Fibroblast of skin of back (primary cell): ENCODE data around the gene UQCC3.
"Not testable (repeated sequence)": the region's sequence is repeated elsewhere in the genome, so short reads cannot be mapped to it uniquely, and the experiment has no call there.

ENCODE experiments used
- DNase-seq: peaks from one replicate; pipeline ENCODE4 v3.0.0-alpha.2; 2013

UQCC3 gene

DNA sequence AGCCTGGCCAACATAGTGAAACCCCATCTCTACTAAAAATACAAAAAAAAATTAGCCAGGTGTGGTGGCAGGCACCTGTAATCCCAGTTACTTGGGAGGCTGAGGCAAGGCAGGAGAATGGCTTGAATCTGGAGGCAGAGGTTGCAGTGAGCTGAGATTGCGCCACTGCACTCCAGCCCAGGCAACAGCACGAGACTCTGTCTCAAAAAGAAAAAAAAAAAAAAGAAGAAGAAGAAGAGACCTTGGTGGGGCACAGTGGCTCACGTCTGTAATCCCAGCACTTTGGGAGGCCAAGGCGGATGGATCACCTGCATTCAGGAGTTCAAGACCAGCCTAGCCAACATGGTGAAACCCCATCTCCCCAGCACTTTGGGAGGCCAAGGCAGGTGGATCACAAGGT, 32.4 kb downstream of the UQCC3 start:
- not testable (repeated sequence) for DNase-seq

DNA sequence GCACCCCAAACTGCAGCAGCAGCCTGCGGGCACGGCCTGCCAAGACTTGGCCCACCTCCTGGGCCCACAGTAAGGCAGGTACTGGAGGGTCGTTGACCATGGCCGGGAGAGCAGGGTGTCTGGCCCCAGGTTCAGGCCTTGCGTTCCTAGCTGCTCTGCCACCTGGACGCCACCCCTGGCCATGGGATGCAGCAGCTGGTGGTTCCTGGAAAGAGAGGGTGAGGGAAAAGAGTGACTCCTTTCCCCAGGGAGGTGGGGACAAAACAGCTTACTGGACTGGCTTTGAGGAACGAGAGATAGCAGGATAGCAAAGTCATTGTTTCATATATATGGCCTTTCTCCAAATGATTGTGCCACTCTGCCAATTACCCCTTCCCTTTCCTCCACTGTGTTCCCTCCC, 33.9 kb downstream of the UQCC3 start:
- no peak for DNase-seq

DNA sequence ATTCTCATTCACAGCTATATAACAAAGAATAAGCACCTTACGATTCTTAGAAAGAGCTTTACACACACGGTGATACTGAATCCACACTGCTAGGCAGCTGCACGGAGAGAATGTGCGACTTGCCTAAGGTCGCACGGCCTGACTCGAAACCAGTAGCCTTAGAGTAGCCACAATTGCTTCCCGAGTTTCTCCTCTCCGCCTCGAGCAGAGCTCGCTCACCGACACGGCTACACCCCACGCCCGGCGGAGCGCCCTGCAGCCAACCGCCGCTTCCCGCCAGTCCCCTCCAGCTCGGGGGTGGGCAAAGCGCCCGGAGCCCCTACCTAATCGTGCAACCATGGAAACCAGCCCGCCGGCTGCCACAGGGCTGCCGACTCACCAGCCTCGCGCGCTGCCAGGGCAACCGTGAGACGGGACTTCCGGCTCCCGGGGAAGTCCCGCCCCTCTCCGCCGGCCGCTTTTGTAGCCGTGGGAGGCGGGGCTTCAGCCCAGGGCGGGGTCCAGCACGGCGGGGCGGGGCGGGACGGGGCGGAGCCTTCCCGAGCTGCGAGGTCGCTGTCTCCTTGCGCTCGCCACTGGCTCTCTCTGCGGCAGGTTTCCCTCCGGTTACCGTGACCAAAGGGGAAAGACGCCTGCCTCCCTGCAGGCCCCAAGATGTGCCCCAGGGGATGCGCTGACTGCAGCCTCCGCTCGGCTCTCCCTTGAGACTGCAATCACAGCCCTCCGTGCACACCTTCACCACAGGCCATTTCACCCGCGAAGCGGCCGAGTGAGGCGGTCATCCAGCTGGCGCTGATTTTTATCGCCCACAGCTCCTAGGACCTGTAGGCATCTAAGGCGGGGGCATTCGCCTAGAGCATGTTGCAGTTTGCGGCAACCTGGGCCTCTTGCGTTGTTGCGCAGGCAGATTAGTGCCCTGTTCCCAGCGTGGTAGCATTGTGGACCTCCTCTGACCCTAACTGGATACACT, 34.7 kb downstream of the UQCC3 start:
- DNase-seq = peak; percentile 91

DNA sequence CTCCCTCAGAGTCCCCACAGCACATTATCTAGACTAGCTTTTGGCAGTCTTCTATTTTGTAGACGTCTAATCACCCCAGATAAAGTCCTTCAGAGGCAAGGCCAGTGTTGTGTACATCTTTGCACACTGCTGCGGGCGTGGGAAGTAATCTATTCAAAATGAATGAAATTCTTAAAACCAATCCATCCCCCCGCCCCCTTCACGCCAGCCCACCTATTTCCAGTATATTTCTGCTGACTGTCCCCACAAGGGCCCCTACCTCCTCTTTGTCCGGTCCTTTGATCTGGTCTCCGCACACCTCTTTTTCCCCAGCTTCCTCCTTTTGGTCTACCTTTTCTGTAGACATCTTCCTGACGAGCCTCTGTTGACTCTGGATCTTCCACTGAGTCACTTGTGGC, 35.4 kb downstream of the UQCC3 start:
- DNase-seq = no peak

DNA sequence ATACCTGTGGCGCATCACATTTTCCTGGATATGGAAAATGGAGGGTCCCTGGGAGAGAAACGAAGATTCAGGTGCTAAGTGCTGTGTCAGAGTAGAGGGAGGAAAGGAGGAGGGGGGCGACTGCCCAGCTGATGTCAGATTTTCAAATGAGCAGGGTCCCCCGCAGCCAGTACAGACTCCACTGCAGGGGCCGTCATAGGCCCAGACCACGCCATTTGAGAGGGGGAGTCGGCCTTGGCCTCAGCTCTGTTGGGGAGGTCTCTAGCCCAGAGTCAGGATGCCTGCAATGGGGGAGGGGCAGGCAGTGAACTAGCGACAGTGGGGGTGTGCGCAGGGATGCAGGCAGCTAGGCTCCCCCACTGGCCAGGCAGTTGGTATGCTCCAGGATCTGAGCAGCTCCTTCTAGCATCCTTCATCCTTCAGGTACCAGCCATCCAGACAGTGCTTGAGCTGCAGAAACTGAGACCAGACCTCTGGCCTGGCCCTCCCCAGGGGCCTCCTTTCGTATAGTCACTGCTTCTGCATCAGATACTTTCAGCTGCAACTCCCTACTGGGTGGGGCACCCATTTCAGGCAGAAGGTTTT, 35.9 kb downstream of the UQCC3 start, which contains the start of the genes BSCL2 and GNG3:
TSS of gene BSCL2 (minus strand) at position 148 of the 585 bp plus-strand sequence. CDS start 229 bp downstream, outside the sequence.
TSS of gene GNG3 (plus strand) at position 400 of the 585 bp plus-strand sequence. CDS start 620 bp downstream, outside the sequence.
- no peak for DNase-seq

DNA sequence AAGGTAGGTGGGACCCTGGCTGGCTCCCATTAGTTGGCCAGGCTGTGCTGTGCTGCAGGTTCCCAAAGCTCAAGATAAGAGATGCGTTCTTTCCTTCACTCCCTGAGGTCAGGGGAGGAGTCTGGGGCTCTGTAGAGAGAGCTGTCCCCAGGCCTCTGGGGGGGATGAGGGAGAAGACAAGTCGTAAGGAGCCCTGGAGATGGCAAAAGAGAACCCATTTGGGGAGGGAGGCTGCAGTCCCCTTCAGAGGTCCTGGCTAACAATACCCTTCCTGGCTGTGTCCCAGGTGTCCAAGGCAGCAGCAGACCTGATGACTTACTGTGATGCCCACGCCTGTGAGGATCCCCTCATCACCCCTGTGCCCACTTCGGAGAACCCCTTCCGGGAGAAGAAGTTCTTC, 36.9 kb downstream of the UQCC3 start:
- no peak for DNase-seq

DNA sequence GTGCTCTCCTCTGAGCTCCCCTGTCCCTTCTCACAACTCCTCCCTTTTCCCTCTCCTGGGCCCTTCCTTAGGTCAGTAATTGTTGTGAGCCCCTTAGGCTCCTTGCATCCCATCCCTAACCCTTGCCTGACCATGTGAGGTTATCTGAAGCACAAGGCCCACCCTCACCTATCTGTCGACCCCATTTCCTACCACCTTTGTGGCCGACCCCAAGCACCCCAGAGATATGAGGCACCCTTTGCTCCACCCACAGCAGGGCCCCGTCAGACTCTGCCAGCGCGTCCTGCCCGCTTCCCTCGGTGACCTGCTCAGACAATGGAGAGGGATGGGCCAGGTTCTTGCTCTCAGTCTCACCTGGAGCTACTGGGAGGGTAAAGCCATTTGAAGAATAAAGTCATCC, 37.3 kb downstream of the UQCC3 start:
- DNase-seq = no peak

DNA sequence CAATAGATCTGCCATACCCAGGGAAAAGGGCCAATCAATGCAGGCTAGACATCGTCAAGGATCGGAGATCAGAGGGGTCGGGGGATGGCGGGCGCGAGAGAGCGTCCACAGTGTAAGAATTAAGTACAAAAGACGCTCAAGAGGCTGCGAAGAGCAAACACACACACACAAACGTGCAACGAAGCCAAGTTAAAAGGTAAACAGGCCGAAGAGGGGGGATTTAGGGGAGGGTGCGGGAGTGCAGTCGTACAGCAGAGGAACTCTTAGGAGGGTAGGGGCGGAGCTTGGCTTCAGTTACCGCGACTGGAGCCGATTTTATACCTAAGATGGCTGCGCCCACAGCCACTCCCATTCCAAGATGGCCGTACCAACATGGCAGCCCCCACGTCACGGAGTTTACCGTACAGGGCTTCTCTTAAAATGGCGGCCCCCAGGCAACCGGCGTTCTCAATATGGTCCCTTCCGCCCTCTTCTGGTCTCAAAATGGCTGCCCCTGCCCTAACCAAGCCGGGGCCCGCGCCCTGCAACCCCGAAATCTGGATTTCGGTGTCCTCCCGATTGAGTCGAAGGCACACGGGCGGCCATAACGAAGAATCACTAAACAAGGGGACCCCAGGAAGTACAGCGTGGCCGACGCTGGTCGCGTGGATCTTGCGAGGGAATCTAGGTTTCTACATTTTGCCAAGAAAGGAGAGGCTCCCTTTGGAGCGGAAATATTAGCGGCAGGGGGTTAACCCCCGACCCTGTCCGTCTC, 38.0 kb downstream of the UQCC3 start:
- peak; percentile 97 for DNase-seq

DNA sequence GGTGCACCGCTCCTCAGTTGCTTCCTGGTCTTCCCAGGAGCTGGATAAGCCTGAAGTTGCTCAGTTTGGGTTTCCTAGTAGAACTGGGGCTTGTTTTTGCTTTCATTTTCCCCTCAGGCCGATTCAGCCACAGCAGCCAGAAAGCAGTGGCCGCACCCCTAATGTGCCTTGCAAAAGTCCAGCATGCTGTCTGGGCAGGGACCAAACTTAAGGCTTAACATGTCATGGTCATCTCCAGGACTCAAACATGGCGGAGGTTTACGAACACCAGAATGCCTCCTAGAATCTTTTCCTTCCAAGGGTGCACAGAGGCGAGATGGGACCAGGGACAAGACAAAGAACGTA, 38.5 kb downstream of the UQCC3 start:
- no peak for DNase-seq

DNA sequence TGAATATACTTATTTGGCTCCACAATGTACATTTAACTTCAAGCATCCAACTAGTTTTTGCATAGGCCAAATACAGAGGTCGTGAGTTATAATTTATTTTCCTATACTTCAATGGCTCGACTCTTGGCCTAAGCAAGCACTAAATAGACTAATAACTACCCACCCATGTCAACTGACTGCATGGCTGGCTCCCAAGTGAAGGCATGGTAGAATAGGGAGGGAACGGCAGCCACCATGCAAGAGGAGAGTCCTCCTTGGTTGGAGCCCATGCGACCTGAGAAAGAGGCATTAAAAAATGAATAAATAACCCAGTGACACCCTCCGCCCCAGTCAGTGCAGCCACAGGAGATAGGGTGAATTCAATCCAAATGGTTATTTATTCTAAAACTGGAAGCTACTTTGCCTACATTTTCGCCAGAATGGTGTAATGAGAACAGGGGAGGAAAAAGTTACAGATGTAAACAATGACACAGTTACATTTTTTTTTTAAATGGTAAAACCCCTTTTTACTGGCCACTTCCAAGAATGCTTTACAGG, 40.9 kb downstream of the UQCC3 start:
- no peak for DNase-seq

DNA sequence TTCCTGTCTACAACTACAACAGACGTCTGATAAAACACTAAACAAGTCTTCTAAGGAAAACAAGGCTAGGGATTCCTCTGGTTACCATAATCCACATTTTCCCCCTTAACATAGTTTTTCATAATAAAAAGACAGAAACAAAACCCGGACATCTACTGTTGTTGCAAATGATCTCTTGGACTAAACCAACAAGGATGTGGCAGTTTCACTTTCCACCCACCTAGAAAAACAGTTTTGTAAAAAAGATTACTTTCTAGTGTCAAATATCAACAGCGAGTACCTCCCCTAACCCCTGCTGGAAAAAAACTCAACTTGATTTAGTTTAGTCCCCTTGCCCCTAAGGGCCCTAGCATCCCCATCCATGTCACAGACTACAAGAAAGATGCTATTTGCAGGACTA, 41.4 kb downstream of the UQCC3 start:
- no peak for DNase-seq

DNA sequence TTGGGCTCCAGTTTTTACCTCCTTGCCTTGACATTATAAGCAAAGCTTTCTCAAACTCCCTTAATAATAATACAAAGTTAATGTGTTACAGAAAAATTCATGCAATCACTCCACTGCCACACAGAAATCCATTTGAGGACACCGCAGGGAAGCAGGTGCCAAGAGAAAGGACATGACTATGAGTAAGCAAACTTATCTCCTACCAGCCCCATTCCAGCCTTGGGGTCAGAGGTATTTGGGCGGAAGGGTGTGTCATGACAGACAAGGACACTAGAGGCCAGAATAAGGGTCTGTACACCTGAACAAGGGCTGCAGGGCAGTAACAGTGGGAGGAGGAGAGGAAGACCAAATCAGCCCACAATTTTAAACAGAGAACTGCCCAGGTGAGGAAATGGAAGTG, 41.9 kb downstream of the UQCC3 start:
- no peak for DNase-seq

DNA sequence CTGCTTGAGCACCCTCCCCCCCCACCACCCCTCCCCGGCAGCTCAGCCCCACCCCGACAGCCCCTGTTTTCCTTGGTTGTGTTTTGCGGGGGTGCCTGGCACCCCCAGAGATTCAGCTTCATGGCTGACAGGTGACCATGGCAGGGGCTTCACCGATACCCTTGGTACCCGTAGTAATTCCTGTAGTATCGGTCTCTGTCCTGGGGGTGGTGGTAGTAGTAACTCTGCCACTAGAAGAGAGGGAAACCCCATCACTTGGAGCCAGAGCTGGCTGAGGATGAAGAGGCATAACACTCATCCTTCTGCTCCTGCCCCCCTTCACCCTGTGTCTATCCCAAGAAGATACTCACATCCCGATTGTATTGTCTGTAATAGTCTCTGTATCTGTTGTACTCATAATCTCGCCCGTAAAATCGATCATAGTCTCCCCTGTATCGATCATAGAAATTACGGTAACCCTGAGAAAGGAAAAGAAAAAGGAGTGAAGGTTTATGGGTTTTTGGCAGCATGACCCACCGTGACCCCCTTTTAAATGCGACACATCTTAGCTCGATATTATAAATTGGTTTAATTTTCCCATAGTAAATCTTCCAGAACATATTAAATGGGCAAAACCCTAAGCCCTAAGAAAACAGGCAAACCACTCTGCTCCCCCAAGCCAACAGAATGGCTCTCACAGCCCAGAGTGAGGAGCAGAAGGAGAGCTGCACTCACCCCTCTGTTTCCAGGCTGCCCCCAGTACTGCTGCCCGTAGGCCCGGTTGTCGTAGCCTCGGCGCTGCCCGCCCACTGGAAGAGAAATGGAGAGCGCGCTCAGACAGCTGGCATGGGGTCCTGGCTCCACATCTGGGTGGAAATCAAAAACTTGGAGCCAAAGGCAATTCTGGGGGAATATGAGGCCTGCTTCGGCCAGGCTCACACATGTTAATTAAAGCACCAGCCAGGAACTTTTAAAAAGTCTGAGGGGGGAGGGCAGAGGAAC, 44.0 kb downstream of the UQCC3 start:
- DNase-seq = no peak

DNA sequence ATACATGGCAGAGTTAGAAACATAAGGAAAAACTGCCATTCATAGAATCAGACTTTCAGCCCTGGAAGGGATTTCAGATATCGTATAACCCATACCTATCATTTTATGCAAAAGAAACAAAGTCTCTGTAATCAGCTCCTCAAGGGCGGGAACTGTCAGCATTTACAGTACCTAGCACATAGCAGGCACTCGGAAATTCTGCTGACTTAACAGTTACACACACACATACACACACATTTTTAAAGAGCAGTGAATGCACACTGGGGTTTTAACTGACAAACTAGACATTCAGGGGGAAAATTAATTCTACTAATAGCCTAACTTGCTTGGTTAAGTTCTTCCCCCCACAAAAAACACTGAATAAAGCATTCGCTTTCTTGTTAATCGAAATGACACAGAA, 44.7 kb downstream of the UQCC3 start:
- no peak for DNase-seq

DNA sequence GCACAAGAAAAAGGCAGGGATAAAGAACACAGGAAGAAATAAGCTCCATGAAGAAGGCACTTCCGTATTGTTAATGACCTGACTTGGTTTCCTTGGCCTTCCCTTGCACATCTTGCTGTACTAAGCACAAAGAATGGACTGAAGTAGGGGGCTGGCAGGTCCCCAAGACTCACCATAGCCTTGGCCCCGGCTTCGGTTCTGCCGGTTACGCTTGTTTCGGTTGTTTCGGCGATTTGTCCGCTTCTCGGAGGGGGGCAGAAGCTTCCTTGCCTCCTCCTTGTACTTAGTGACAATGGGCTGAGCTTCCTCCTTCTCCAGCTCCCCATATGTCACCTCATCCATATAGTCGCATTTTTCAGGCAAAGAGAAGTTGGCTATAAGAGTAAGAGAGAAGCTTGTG, 45.3 kb downstream of the UQCC3 start:
- no peak for DNase-seq

DNA sequence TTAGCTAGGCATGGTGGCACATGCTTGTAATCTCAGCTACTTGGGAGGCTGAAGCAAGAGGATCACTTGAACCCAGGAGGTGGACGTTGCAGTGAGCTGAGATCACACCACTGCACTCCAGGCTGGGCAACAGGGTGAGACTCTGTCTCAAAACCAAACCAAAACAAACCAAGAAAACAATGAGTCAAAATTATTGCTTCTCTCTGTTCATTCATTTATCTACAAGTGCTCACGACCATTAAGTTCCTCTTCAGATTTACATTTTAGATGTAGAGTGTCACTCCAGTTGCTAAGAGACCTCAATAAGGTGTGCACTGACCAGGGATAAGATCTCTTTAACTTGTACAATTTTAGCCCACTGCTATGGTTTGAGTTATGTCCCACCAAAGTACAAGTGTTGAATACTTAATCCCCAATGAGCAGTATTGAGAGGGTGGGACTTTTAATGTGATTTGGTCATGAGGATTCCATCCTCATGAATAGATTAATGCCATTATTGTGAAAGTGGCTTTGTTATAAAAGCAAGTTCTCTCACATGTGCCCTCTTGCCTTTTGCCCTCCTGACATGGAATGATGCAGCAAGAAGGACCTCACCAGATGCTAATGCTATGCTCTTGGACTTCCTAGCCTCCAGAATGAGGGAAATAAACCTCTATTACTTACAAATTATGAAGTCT, 48.0 kb downstream of the UQCC3 start:
- no peak for DNase-seq

DNA sequence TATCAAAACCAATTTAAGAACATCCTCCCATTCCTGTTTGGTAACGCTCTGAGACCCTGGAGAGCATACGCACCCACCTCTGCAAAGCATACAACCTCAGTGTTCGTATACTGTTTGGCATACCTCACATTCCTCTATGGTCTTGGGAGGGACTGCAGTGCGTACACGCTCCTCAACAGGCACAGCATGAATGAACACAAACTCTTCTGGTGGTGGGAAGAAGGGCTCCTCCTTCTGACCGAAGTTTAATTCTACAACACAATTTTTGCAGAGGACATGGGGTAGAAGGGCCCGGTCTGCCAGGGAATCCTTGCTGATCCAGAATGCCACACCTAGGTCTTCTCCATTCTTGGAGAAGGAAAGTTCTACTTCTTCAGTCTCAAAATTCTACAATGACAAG, 50.5 kb downstream of the UQCC3 start:
- peak; percentile 54 for DNase-seq
